Cardiac muscle cell (in vitro differentiated cells and primary cell): ENCODE measurements around the gene GTSE1. TPM values are rescaled to one million over a fixed set of nuclear protein-coding genes. Genes with fewer than 3 reads are reported as not detected.
A peak's percentile ranks its signal among the peaks of the same experiment; 100 is the strongest.

Experiments
- DNase-seq, 2 donors: peaks; one replicate each; pipeline versions ENCODE4 v3.0.0 to v3.0.0-alpha.2; 2010 to 2017; ENCODE audit warnings: low read depth in 1 of 2, low spot score in 1 of 2
- H3K27ac ChIP-seq: fragments of 200-600 bp; sonication (generic); 2 replicates; pipeline ENCODE4 v1.5.1; 2016
- H3K27me3 ChIP-seq: fragments of 200-600 bp; sonication (generic); 2 replicates; pipeline ENCODE4 v1.6.0; 2016; ENCODE audit warnings: control low read depth
- H3K36me3 ChIP-seq: fragments of 200-600 bp; sonication (generic); 2 replicates; pipeline ENCODE4 v1.5.1; 2016; ENCODE audit warnings: control low read depth
- H3K4me1 ChIP-seq: fragments of 200-600 bp; sonication (generic); 2 replicates; pipeline ENCODE4 v1.8.1; 2017; ENCODE audit warnings: low read depth, mild to moderate bottlenecking, mixed run types
- H3K4me3 ChIP-seq: fragments of 200-600 bp; sonication (generic); 2 replicates; pipeline ENCODE4 v1.5.1; 2016; ENCODE audit warnings: mild to moderate bottlenecking
- H3K9me3 ChIP-seq: fragments of 200-600 bp; sonication (generic); 2 replicates; pipeline ENCODE4 v1.5.1; 2017; ENCODE audit warnings: low read depth, mild to moderate bottlenecking, control low read depth
- polyA plus RNA-seq: library from polyadenylated mRNA; unstranded; fragments of >200 nt; fragmentation: Nextera tagmentation; extraction: Ambion mirVana; gene quantifications from 2 replicates; pipeline ENCODE4 v1.2.1, GENCODE V29; 2016
- total RNA-seq: library from RNA; depleted of rRNA; stranded (reverse); fragments of >200 nt; gene quantifications from 2 replicates; pipeline ENCODE4 v1.2.3, GENCODE V29; 2016
- TF ChIP-seq, protein P1 (sequence below): IDR thresholded peaks from 2 replicates; pipeline ENCODE4 v1.5.1; 2012; ENCODE audit warnings: low read depth, mild to moderate bottlenecking, low read length

Gene GTSE1
- total and polyA plus RNA-seq, 2 experiments from 2014 or later: 5.4 to 28.7 TPM

DNA sequence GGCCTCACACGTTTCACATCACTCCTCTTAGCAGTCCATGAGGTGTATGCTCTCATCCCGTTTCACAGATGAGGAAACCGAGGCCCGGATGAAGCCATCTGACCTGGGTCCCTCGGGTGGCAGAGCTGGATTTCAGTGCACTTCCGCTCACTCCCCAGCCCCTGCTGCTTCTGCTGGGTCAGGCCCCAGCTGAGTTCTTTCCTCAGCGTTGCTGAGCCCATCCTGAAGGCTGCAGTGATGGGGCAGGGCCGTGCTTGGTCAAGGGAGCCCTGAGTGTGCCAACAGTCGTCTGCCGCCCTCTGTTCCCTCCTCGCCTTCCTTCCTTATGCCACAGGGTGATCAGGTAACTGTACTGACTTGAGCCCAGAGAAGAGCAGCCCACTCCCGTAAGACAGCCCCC, 51.0 kb downstream of the GTSE1 start:
- Histone ChIP-seq H3K36me3 (peaks cover 28% of the 10 kb centered on the region), H3K27ac (peak overlapping the region; percentile 92), H3K9me3 (no peaks in the 10 kb centered on the region), H3K4me3 (no peak overlapping the region), H3K4me1 (peaks cover 63% of the 10 kb centered on the region), H3K27me3 (no peaks in the 10 kb centered on the region)
- no peak for DNase-seq
- TF ChIP-seq, protein P1, sequence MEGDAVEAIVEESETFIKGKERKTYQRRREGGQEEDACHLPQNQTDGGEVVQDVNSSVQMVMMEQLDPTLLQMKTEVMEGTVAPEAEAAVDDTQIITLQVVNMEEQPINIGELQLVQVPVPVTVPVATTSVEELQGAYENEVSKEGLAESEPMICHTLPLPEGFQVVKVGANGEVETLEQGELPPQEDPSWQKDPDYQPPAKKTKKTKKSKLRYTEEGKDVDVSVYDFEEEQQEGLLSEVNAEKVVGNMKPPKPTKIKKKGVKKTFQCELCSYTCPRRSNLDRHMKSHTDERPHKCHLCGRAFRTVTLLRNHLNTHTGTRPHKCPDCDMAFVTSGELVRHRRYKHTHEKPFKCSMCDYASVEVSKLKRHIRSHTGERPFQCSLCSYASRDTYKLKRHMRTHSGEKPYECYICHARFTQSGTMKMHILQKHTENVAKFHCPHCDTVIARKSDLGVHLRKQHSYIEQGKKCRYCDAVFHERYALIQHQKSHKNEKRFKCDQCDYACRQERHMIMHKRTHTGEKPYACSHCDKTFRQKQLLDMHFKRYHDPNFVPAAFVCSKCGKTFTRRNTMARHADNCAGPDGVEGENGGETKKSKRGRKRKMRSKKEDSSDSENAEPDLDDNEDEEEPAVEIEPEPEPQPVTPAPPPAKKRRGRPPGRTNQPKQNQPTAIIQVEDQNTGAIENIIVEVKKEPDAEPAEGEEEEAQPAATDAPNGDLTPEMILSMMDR: no peak

DNA sequence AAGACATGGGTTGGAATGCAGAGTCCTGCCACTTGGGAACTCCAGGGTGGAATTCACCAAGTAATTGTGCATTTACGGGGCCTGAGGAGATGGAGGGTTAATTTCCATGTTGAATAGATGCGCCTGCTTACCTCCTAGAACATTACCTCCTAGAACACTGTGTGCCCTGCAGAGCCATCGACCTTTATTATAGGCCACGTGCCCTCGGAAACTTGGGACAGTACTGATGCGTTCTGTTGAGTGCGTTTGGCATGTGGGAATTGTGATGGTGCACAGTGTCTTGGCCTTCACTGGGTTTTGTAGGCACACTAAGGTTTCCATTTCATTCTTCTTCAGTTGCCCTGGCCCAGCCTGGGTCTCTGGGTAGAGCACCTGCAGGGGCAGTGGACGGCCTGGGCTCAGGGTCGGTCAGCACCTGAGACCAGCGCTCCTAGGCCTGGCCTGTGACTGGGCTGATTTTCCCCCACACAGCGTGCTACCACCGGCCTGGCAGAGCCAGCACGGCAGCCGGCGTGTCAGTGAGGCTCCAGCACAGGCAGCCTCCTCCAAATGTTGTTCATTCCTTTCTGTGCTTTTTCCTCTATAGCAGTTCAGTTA, 51.5 kb downstream of the GTSE1 start:
- no peak for DNase-seq
- peaks cover 32% of the 10 kb centered on the region for H3K36me3 ChIP-seq
- no peaks in the 10 kb centered on the region for H3K9me3 ChIP-seq
- H3K4me1 ChIP-seq: peaks cover 63% of the 10 kb centered on the region
- TF ChIP-seq, protein P1: no peak
- H3K4me3 ChIP-seq: no peak overlapping the region
- no peaks in the 10 kb centered on the region for H3K27me3 ChIP-seq
- H3K27ac ChIP-seq: peak overlapping the region; percentile 92

DNA sequence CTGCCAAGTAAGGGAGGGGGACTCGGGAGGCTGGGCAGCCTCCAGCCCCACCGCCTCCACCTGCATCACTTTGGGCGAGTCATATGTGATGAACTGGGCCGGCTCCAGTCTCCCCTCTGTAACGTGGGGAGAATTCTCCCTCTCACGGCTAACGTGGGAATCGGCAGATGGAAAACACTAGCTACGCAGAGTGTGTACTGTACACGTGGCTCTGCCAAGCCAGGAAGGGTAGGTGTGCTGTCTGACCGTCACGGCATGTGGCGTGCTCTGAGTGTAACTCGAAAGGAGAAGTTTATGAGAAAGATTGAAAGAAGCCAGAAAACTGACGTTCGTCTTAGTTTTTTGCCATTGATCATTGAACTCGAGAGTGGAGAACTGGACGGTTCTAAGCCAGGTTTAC, 52.6 kb downstream of the GTSE1 start:
- H3K27ac ChIP-seq: no peak overlapping the region
- DNase-seq: no peak
- no peak overlapping the region for H3K4me3 ChIP-seq
- peaks cover 37% of the 10 kb centered on the region for H3K36me3 ChIP-seq
- TF ChIP-seq, protein P1: no peak
- H3K4me1 ChIP-seq: peaks cover 53% of the 10 kb centered on the region
- H3K27me3 ChIP-seq: no peaks in the 10 kb centered on the region
- no peaks in the 10 kb centered on the region for H3K9me3 ChIP-seq

DNA sequence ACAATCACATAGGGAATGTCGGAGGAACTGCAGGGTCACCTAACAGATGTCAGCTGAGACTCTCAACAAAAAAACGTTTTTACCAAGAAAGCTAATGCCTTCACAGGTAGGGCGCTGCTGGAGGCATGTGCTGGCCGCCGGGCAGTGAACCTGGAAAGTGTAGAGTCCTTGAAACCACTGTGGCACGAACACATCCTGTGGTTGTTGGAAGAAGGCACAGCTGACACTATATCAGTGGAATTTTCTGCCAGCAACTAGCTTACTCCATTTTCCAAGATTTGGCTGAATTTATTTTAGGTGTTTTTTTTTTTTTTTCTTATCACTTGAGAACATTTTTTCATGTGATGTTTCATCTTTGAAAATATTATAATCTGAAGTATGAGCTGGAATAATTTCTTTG, 53.0 kb downstream of the GTSE1 start:
- no peaks in the 10 kb centered on the region for H3K27me3 ChIP-seq
- no peak overlapping the region for H3K27ac ChIP-seq
- no peak for DNase-seq
- TF ChIP-seq, protein P1: no peak
- H3K36me3 ChIP-seq: peaks cover 41% of the 10 kb centered on the region
- no peaks in the 10 kb centered on the region for H3K9me3 ChIP-seq
- H3K4me1 ChIP-seq: peaks cover 49% of the 10 kb centered on the region
- no peak overlapping the region for H3K4me3 ChIP-seq

DNA sequence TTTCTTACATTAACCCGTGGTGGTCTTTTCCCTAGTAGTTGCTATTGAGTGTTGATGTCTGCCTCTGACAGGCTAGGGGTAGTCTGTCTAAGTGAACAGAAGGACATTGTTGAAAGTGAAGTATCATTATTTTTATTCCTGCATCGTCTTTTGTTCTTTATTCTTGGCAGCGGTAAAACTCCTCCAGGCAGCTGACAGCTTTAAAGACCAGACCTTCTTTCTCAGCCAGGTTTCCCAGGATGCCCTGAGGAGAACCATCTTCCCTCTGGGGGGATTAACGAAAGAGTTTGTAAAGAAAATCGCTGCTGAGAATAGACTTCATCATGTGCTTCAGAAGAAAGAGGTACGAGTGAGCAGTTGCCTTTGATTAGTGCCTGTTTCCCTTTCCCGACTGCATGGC, 53.5 kb downstream of the GTSE1 start:
- Histone ChIP-seq H3K9me3 (no peaks in the 10 kb centered on the region), H3K4me3 (no peak overlapping the region), H3K36me3 (peaks cover 43% of the 10 kb centered on the region), H3K27ac (no peak overlapping the region), H3K27me3 (no peaks in the 10 kb centered on the region), H3K4me1 (peaks cover 46% of the 10 kb centered on the region)
- TF ChIP-seq, protein P1: no peak
- DNase-seq: no peak
